ENCODE measurements around the gene RAMACL.
"Not testable (repeated sequence)": the region's sequence is repeated elsewhere in the genome, so short reads cannot be mapped to it uniquely, and the experiment has no call there.

The RAMACL gene

GRCh38 chr6:166586424-166587156 lies at the start of gene RAMACL:
Gene RAMACL, minus strand, starts transcription at chr6:166586678. Its CDS starts 201 bp downstream, at chr6:166586477.
- peak; percentile 59 for DNase-seq

GRCh38 chr6:166635013-166635970 lies 48.8 kb upstream of the RAMACL start:
- no peak for DNase-seq

- not testable (repeated sequence) for DNase-seq
These were observed 48.1 kb upstream of the RAMACL start for GRCh38 chr6:166634581-166634980.

- DNase-seq = no peak
These were observed 47.5 kb upstream of the RAMACL start for GRCh38 chr6:166633732-166634535.

- no peak for DNase-seq
These were observed 46.3 kb upstream of the RAMACL start for GRCh38 chr6:166632731-166633130.

GRCh38 chr6:166630462-166630861 lies 44.0 kb upstream of the RAMACL start:
- DNase-seq = no peak

GRCh38 chr6:166629628-166630027 lies 43.1 kb upstream of the RAMACL start:
- DNase-seq = no peak

- DNase-seq = peak; percentile 44
These were observed 41.7 kb upstream of the RAMACL start for GRCh38 chr6:166627875-166628801.

- DNase-seq = peak; percentile 100
These were observed 40.8 kb upstream of the RAMACL start, which contains the start of gene RPS6KA2 for GRCh38 chr6:166627033-166627874. Gene RPS6KA2, minus strand, starts transcription at chr6:166627251. Its CDS starts 232 bp downstream, at chr6:166627019.

GRCh38 chr6:166626177-166627032 lies 39.9 kb upstream of the RAMACL start:
- peak; percentile 17 for DNase-seq

GRCh38 chr6:166625356-166625755 lies 38.9 kb upstream of the RAMACL start:
- no peak for DNase-seq

- DNase-seq = no peak
These were observed 37.8 kb upstream of the RAMACL start for GRCh38 chr6:166624275-166624674.

- no peak for DNase-seq
These were observed 36.8 kb upstream of the RAMACL start for GRCh38 chr6:166623318-166623717.

- no peak for DNase-seq
These were observed 34.6 kb upstream of the RAMACL start for GRCh38 chr6:166621114-166621540.

GRCh38 chr6:166620478-166621113 lies 34.1 kb upstream of the RAMACL start:
- no peak for DNase-seq

- DNase-seq = no peak
These were observed 33.4 kb upstream of the RAMACL start for GRCh38 chr6:166619912-166620311.

- DNase-seq = no peak
These were observed 32.6 kb upstream of the RAMACL start for GRCh38 chr6:166618866-166619761.

GRCh38 chr6:166618251-166618650 lies 31.8 kb upstream of the RAMACL start:
- no peak for DNase-seq
